NCI-H1417 treated with DMSO at 0.1 percent for 48 hours (cell line): ENCODE measurements around the gene CCDC158.
A peak's percentile ranks its signal among the peaks of the same experiment; 100 is the strongest.
"Not testable (repeated sequence)": the region's sequence is repeated elsewhere in the genome, so short reads cannot be mapped to it uniquely, and the experiment has no call there.

Experiments used
- DNase-seq: peaks from one replicate; lab custom pipeline; 2025; lab: John Stamatoyannopoulos, UW

Gene CCDC158

DNA sequence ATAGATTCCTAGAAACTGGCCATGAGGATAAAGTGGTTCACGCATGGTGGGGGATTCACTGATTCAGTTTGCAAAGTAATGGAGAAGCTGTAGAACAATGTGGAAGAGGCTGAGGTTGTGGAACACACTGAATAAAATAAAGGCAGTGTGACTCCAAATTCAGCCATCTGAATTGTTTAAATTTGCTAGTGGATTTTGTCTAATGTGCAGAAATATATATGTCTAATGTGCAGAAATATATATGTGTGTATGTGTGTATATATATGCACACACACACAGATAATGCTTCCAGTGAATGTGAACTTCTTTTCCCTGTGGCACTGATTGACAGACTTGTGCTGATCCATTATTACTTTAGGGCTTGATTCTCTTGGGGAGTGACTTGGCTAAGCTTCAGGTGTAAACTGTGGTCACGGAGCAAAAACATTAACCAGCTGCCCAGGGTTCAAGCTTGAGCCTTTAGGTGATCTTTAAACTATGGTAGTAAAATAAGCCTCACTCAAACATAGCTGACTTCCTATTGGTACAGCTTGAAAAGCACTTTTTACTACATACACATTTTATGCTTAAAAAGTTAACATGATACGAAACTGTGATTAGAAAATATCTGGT lies 110.9 kb downstream of the CCDC158 start:
- no peak for DNase-seq

GRCh38 chr4:76308548-76308947 lies 112.4 kb downstream of the CCDC158 start:
- no peak for DNase-seq

DNA sequence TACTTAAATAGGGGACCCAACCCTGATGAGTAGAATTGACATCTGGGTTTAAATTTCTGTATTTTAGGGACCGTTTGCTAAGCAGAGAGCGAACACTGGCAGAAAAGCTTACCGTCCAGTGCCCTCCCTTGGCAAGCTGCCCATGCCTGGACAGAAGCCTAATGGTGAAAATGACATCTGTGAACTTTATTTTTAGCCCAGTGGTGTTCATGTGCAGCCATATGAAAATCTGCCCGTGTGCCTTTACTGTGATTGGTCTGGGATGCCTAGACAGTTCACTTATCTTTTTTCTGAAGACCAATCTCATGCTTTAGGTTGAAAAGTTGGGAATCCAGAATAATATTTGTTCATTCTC lies 113.3 kb downstream of the CCDC158 start:
- DNase-seq, result no peak

GRCh38 chr4:76306882-76307659 lies 113.9 kb downstream of the CCDC158 start:
- DNase-seq, result no peak

DNA sequence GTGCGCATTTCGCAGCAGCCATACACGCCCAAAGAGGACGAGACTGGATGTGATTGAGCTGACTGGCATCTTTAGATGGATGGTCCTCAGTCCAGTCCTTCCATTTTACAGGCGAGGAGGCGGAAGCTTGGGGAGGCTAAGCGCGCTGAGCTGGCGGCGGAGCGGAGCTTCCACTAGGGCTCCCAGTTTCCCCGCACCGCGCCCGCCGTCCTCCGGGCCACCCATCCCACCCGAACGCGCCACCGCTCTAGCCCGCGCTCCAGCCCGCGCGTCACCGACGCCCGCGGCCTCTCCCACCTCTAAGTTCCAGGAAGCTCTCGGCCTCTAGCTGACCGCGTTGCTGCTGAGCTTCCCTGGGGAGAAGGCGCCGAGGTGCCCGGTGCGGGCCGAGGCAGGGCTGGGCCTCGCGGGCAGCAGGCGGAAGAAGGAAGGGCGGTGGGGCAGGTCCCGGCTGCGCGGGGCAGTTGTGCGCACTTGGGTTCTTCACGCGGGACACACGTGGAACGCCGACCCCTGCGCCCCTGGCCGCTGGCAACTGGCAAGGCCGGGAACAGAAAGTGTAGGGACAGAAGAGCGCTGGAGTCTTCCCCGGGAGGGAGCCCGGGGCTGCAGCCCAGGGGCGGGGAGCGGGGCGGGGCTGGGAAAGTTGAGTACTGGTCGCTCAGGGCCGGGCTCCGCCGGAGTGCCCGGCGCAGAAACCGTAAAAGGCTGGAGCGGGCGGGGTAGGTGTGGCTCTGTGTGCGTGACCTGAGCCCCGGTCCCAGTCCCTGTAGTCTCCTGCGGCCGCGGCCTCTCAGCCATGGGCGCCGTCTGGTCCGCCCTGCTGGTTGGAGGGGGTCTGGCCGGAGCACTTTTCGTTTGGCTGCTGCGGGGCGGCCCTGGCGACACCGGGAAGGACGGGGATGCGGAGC lies 114.7 kb downstream of the CCDC158 start, which contains the start of gene STBD1:
Gene STBD1, plus strand, starts transcription at position 763 of the 911 bp plus-strand sequence. Its CDS starts 37 bp downstream, at position 800.
- peak; percentile 14 for DNase-seq

- no peak for DNase-seq
These were observed 115.8 kb downstream of the CCDC158 start for GRCh38 chr4:76305033-76305687.

- DNase-seq, result no peak
These were observed 118.0 kb downstream of the CCDC158 start for GRCh38 chr4:76302826-76303438.

- DNase-seq, result no peak
These were observed 119.2 kb downstream of the CCDC158 start for GRCh38 chr4:76301775-76302162.

- DNase-seq, result no peak
These were observed 119.7 kb downstream of the CCDC158 start for GRCh38 chr4:76301068-76301774.

GRCh38 chr4:76300012-76300411 lies 120.9 kb downstream of the CCDC158 start:
- no peak for DNase-seq

- no peak for DNase-seq
These were observed 122.7 kb downstream of the CCDC158 start for GRCh38 chr4:76298227-76298626.

- no peak for DNase-seq
These were observed 124.6 kb downstream of the CCDC158 start for GRCh38 chr4:76296286-76296820.

DNA sequence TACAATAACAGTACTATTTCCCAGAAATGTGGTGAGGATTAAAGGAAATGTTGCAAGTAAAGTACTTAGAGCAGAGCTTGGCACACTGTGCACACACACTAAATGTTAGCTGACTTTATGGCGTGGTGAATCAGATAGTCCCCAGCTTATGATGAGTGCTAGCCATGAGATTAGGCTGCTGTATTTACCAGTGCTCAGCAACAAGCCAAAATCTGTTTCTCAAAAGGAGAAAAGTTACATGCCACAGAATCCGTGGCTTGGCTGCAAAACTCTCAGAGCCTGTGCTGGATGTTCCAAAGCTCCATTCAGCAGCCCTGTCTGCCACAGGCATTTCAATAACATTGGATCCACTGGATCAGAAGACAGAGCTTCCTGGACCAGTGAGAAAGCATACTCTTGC lies 127.2 kb downstream of the CCDC158 start:
- DNase-seq, result no peak

- DNase-seq, result no peak
These were observed 128.2 kb downstream of the CCDC158 start for GRCh38 chr4:76292730-76293129.

DNA sequence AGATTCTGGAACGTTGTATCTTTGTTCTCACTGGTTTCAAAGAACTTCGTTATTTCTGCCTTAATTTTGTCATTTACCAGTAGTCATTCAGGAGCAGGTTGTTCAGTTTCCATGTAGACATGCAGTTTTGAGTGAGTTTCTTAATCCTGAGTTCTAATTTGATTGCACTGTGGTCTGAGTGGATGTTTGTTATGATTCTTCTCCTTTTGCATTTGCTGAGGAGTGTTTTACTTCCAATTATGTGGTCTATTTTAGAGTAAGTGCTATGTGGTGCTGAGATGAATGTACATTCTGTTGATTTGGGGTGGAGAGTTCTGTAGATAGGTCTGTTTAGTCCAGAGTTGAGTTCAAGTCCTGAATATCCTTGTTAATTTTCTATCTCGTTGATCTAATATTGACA lies 133.1 kb downstream of the CCDC158 start:
- DNase-seq, result not testable (repeated sequence)

DNA sequence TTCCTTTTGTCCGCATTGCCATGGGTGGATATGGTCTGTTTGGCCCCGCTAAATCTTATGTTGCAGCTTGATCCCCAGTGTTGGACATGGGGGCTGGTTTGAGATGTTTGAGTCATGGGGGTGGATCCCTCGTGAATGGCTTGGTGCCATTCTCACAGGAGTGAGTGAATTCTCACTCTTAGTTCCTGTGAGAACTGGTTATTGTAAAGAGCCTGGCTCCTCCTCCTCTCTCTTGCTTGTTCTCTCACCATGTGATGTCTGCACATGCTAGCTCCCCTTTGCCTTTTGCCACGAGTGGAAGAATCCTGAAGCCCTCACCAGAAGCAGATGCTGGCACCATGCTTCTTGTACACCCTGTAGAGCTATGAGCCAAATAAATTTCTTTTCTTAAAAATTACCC lies 137.0 kb downstream of the CCDC158 start:
- DNase-seq, result no peak

DNA sequence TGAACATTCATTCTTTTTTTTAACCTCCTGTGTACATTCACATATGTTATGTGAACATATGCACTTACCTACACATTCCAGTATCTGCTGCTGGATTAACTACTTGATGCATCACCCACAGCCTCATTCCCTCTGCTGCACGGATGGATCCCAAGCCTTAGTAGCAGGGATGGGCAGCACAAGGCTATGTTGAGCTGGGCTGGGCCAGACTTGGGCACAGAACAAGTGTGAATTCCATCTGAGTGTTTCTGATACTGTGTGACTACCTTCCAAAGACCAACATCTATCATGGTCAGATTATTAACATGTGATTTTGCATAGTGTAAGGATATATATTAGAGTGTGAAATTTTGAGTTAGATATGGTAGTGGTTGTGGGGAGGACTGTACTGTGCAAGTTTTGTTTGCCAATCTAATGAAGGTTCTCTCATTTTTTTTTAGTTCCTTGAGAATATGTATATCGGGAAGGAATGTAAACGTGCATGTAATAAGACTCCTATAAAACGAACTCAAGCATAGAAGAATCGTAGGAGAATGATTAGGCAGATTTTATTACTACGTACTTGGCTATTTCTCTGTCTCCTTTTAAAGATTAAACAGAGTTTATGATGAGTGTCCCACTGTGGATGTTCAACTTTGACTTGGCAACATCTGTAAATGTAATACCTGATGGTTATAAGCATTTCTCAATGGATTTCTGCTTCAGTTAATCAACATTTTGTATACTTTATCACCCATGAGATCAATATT lies 137.8 kb downstream of the CCDC158 start:
- DNase-seq, result no peak

- DNase-seq, result not testable (repeated sequence)
These were observed 139.3 kb downstream of the CCDC158 start for GRCh38 chr4:76281594-76281993.

- no peak for DNase-seq
These were observed 140.2 kb downstream of the CCDC158 start for GRCh38 chr4:76280488-76281441.
